SK-N-MC (cell line): Measurements from ENCODE around the gene GBP4.

Experiments used
- EZH2 ChIP-seq: fragments of 200-600 bp; sonication (generic); IDR thresholded peaks from one replicate; pipeline ENCODE4 v1.6.1; 2017; ENCODE audit warnings: antibody characterized with exemption
- FOXP2 ChIP-seq: optimal IDR thresholded peaks from 2 replicates; pipeline ENCODE3; 2011; ENCODE audit warnings: mild to moderate bottlenecking, moderate library complexity; ENCODE audit not compliant: insufficient read depth; ENCODE audit errors: extremely low read length, control extremely low read depth
- POLR2AphosphoS5 ChIP-seq: IDR thresholded peaks from 2 replicates; pipeline ENCODE4 v1.6.1; 2012; ENCODE audit warnings: mild to moderate bottlenecking, low read depth, low read length, borderline replicate concordance

GRCh38 chr1:89201106-89201794 lies 2.5 kb upstream of the GBP4 start:
- no peak for TF ChIP-seq POLR2AphosphoS5
- TF ChIP-seq EZH2 = no peak
- no peak for TF ChIP-seq FOXP2
